NCI-H2196 (cell line): ENCODE data around the gene NPNT.

Source experiments
- DNase-seq: peaks from one replicate; lab custom pipeline; 2025; ENCODE audit not compliant: unreplicated experiment; lab: John Stamatoyannopoulos, UW

Gene NPNT

DNA sequence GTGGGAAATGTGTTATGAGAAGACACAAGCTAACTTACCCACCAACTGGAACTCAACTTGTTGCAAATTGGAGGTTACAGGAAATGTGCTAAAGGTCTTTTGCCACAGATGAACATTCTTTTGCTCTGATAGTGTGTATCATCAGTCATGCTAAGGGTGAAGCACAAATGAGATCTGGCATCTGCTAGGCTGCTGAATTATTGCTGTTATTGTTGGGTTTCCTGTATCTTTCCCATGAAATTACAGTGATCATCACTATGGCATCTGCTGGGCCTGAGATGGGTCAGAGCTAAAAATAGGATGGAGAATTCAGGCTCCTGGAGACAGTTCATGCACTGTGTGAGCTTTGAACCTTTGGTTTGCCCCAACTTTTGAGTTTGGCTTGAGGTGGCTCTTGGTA, 124.5 kb downstream of the NPNT start:
- no peak for DNase-seq
